ENCODE data around the gene OCEL1. TPM values are rescaled to one million over a fixed set of nuclear protein-coding genes. Genes with fewer than 3 reads are reported as not detected.
A peak's percentile ranks its signal among the peaks of the same experiment; 100 is the strongest.

OCEL1 gene
- total and polyA plus RNA-seq, 10 of the 15 experiments (the other 5 are each of a cell fraction or from before 2014, with no cell fraction given): 2.8 to 18.2 (median 7.4) TPM

- POLR2A ChIA-PET: interaction anchor here (0.5 to 1.2 kb wide), 3 partner anchors 9 to 46 kb away, joined by 3 to 4 read pairs (median 4); partner anchors contain the start of gene BABAM1
- H3K27ac ChIP-seq (ENCODE audit: control insufficient read depth, insufficient read depth): no peak overlapping the region
Observed at GRCh38 chr19:17243830-17244617, 18.0 kb downstream of the OCEL1 start.

More at GRCh38 chr19:17243830-17244617, 18.0 kb downstream of the OCEL1 start:
- SMC1A ChIA-PET (ENCODE audit: uncharacterized antibody, unreplicated experiment): interaction anchor here (0.9 to 2.0 kb wide), 2 partner anchors 29 to 163 kb away, joined by 3 to 6 read pairs; partner anchors contain the start of gene USE1
- WGBS (ENCODE audit: insufficient coverage, insufficient replicate concordance, low lambda C conversion rate, missing lambda C conversion rate): 13% methylated on average over 45 of the region's 52 CpGs
- CTCF ChIA-PET: interaction anchor here (0.9 to 1.8 kb wide), 3 partner anchors 9 to 177 kb away, joined by 3 to 6 read pairs (median 4); partner anchors contain the start of gene BABAM1
- ATAC-seq (no peak), DNase-seq (ENCODE audit: low read depth, low spot score) (no peak), FAIRE-seq (no peak)
- H2AFZ ChIP-seq (ENCODE audit: control insufficient read depth, low read depth, low read length): no peak overlapping the region
- BruUV-seq (replicated peaks): no TSS peak
- H3K27me3 ChIP-seq (replicated peaks in 1 of 2; ENCODE audit: control insufficient read depth in 2 of 2, insufficient read depth in 2 of 2, low read length in 1 of 2): no peaks in the 10 kb centered on the region
- in situ Hi-C loops (cut with MboI) (no loop called here), intact Hi-C loops (cut with micrococcal nuclease; ENCODE audit: unreplicated experiment) (no loop called here)
- peaks cover 7% of the 10 kb centered on the region for H3K79me2 ChIP-seq (ENCODE audit: control insufficient read depth, insufficient read depth, low read length)
- H4K20me1 ChIP-seq (ENCODE audit: control insufficient read depth, insufficient read depth): no peaks in the 10 kb centered on the region
- H3K36me3 ChIP-seq (ENCODE audit: control insufficient read depth in 2 of 2, insufficient read depth in 2 of 2, low read length in 1 of 2): peaks cover 0 to 2% of the 10 kb centered on the region in 2 experiments; a peak in 1 of 4 replicates
- peaks cover 14% of the 10 kb centered on the region for H3K4me1 ChIP-seq (ENCODE audit: control insufficient read depth, insufficient read depth, low read length)
- RAD21 ChIA-PET (ENCODE audit: unreplicated experiment): interaction anchor here (1.1 kb wide), 1 partner anchor 16 kb away, joined by 4 read pairs; no protein-coding TSS in a partner anchor
- TF ChIP-seq IKZF1 (conservative IDR thresholded peaks at IDR 0.05): peak; percentile 22; the same call in 1 of the 2 replicates
- TF ChIP-seq, protein P1, sequence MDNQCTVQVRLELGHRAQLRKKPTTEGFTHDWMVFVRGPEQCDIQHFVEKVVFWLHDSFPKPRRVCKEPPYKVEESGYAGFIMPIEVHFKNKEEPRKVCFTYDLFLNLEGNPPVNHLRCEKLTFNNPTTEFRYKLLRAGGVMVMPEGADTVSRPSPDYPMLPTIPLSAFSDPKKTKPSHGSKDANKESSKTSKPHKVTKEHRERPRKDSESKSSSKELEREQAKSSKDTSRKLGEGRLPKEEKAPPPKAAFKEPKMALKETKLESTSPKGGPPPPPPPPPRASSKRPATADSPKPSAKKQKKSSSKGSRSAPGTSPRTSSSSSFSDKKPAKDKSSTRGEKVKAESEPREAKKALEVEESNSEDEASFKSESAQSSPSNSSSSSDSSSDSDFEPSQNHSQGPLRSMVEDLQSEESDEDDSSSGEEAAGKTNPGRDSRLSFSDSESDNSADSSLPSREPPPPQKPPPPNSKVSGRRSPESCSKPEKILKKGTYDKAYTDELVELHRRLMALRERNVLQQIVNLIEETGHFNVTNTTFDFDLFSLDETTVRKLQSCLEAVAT (IDR thresholded peaks at IDR 0.05): 0 out of 2 replicates have a peak, but pooled peaks have one; percentile 18
- no peak for TF ChIP-seq RFX5 (IDR thresholded peaks at IDR 0.05; ENCODE audit: low read depth, low read length)
- TF ChIP-seq STAT1 (conservative IDR thresholded peaks at IDR 0.05): no peak
- H3K4me2 ChIP-seq (ENCODE audit: control insufficient read depth, insufficient read depth): peak overlapping the region; percentile 77
- H3K9me3 ChIP-seq (replicated peaks; ENCODE audit: control insufficient read depth, insufficient read depth, low read length): no peaks in the 10 kb centered on the region
- H3K4me3 ChIP-seq: peak overlapping the region; percentile 70
- H3K9ac ChIP-seq (ENCODE audit: control insufficient read depth, insufficient read depth, low read length): no peak overlapping the region
